HEK293T (cell line): ENCODE results near the gene THOC1.

Experiments
- ELF4 ChIP-seq: fragments of 450-650 bp; IDR thresholded peaks from 2 replicates; pipeline ENCODE4 v1.6.1; 2017; ENCODE audit warnings: antibody characterized with exemption
- FOXA1 ChIP-seq: fragments of 450-650 bp; IDR thresholded peaks from 2 replicates; pipeline ENCODE4 v1.6.1; 2016; ENCODE audit warnings: mild to moderate bottlenecking
- FOXM1 ChIP-seq: fragments of 450-650 bp; IDR thresholded peaks from 2 replicates; pipeline ENCODE4 v1.6.1; 2017; ENCODE audit warnings: mild to moderate bottlenecking, borderline replicate concordance
- LEF1 ChIP-seq: fragments of 450-650 bp; IDR thresholded peaks from 2 replicates; pipeline ENCODE4 v1.6.1; 2017; ENCODE audit warnings: mild to moderate bottlenecking, borderline replicate concordance
- SUZ12 ChIP-seq: fragments of 450-650 bp; IDR thresholded peaks from 2 replicates; pipeline ENCODE4 v1.6.1; 2016; ENCODE audit warnings: mild to moderate bottlenecking
- TARDBP ChIP-seq: fragments of 450-650 bp; IDR thresholded peaks from 2 replicates; pipeline ENCODE4 v1.6.1; 2016

- no peak for TF ChIP-seq FOXA1
- TF ChIP-seq SUZ12 = no peak
- TF ChIP-seq ELF4 = no peak
- TF ChIP-seq TARDBP = no peak
- no peak for TF ChIP-seq LEF1
- no peak for TF ChIP-seq FOXM1
Measured at GRCh38 chr18:261398-262073, 6.3 kb downstream of the THOC1 start.
